HEK293T (cell line): Measurements from ENCODE around the gene HPCAL1.

Experiments
- ARNT ChIP-seq: fragments of 450-650 bp; IDR thresholded peaks from 2 replicates; pipeline ENCODE4 v1.6.1; 2017; ENCODE audit warnings: mild to moderate bottlenecking
- BHLHE40 ChIP-seq: fragments of 450-650 bp; IDR thresholded peaks from 2 replicates; pipeline ENCODE4 v1.6.1; 2016; ENCODE audit warnings: mild to moderate bottlenecking, moderate library complexity, borderline replicate concordance
- CTBP1 ChIP-seq: fragments of 450-650 bp; IDR thresholded peaks from 2 replicates; pipeline ENCODE4 v1.6.1; 2016; ENCODE audit warnings: borderline replicate concordance
- ELF4 ChIP-seq: fragments of 450-650 bp; IDR thresholded peaks from 2 replicates; pipeline ENCODE4 v1.6.1; 2017; ENCODE audit warnings: antibody characterized with exemption
- FOXA1 ChIP-seq: fragments of 450-650 bp; IDR thresholded peaks from 2 replicates; pipeline ENCODE4 v1.6.1; 2016; ENCODE audit warnings: mild to moderate bottlenecking
- FOXK2 ChIP-seq: fragments of 450-650 bp; IDR thresholded peaks from 2 replicates; pipeline ENCODE4 v1.6.1; 2016; ENCODE audit warnings: mild to moderate bottlenecking
- FOXM1 ChIP-seq: fragments of 450-650 bp; IDR thresholded peaks from 2 replicates; pipeline ENCODE4 v1.6.1; 2017; ENCODE audit warnings: mild to moderate bottlenecking, borderline replicate concordance
- HDGF ChIP-seq: fragments of 450-650 bp; IDR thresholded peaks from 2 replicates; pipeline ENCODE4 v1.6.1; 2017; ENCODE audit warnings: antibody characterized with exemption, borderline replicate concordance
- L3MBTL2 ChIP-seq: fragments of 450-650 bp; conservative IDR thresholded peaks from 2 replicates; pipeline ENCODE4 v1.6.1; 2016; ENCODE audit warnings: mild to moderate bottlenecking
- LEF1 ChIP-seq: fragments of 450-650 bp; IDR thresholded peaks from 2 replicates; pipeline ENCODE4 v1.6.1; 2017; ENCODE audit warnings: mild to moderate bottlenecking, borderline replicate concordance
- PKNOX1 ChIP-seq: fragments of 450-650 bp; IDR thresholded peaks from 2 replicates; pipeline ENCODE4 v1.6.1; 2016
- SP1 ChIP-seq: fragments of 450-650 bp; IDR thresholded peaks from 2 replicates; pipeline ENCODE4 v1.6.1; 2017
- SUZ12 ChIP-seq: fragments of 450-650 bp; IDR thresholded peaks from 2 replicates; pipeline ENCODE4 v1.6.1; 2016; ENCODE audit warnings: mild to moderate bottlenecking
- ZNF384 ChIP-seq: fragments of 450-650 bp; IDR thresholded peaks from 2 replicates; pipeline ENCODE4 v1.6.1; 2016

GRCh38 chr2:10333966-10334365, 31.3 kb downstream of the HPCAL1 start:
- TF ChIP-seq LEF1 (no peak), BHLHE40 (no peak), SP1 (no peak), PKNOX1 (no peak), ELF4 (no peak), ZNF384 (no peak), ARNT (no peak), FOXK2 (no peak), HDGF (no peak), FOXM1 (no peak), FOXA1 (no peak), L3MBTL2 (no peak), SUZ12 (no peak), CTBP1 (no peak)
